Measurements from ENCODE around the gene NRXN3. TPM values are rescaled to one million over a fixed set of nuclear protein-coding genes. Genes with fewer than 3 reads are reported as not detected.

NRXN3 gene
- total and polyA plus RNA-seq, 5 donors: 1.5 to 4.7 (median 4.0) TPM

- no peaks in the 10 kb centered on the region for H3K27me3 ChIP-seq (ENCODE audit: control insufficient read depth, insufficient read depth)
- intact Hi-C loops (cut with DNase I): no loop called here
- DNase-seq: peak in 1 of 3 donors; percentile 26
- no peaks in the 10 kb centered on the region for H3K9me3 ChIP-seq (ENCODE audit: control insufficient read depth, low read length)
- H3K4me1 ChIP-seq (ENCODE audit: control insufficient read depth, insufficient read depth, low read length): no peaks in the 10 kb centered on the region
- H3K4me3 ChIP-seq (ENCODE audit: low read length): no peak overlapping the region
- ATAC-seq: no peak
- WGBS: 91% methylated on average over 18 of the region's 18 CpGs
- H3K27ac ChIP-seq (ENCODE audit: low read length): no peak overlapping the region
Measured at GRCh38 chr14:78714711-78715110, 544.5 kb downstream of the NRXN3 start.

GRCh38 chr14:78721756-78722480 lies 551.7 kb downstream of the NRXN3 start:
- 70% methylated on average over 6 of the region's 6 CpGs for WGBS
- Histone ChIP-seq H3K27me3 (ENCODE audit: control insufficient read depth, insufficient read depth) (no peaks in the 10 kb centered on the region), H3K27ac (ENCODE audit: low read length) (no peak overlapping the region), H3K9me3 (ENCODE audit: control insufficient read depth, low read length) (no peaks in the 10 kb centered on the region), H3K4me3 (ENCODE audit: low read length) (no peak overlapping the region), H3K4me1 (ENCODE audit: control insufficient read depth, insufficient read depth, low read length) (no peaks in the 10 kb centered on the region)
- DNase-seq (no peak), ATAC-seq (no peak)
- intact Hi-C loops (cut with DNase I): no loop called here

GRCh38 chr14:78725086-78725485 lies 554.9 kb downstream of the NRXN3 start:
- Histone ChIP-seq H3K9me3 (ENCODE audit: control insufficient read depth, low read length) (no peaks in the 10 kb centered on the region), H3K27ac (ENCODE audit: low read length) (no peak overlapping the region), H3K4me3 (ENCODE audit: low read length) (no peak overlapping the region), H3K27me3 (ENCODE audit: control insufficient read depth, insufficient read depth) (no peaks in the 10 kb centered on the region), H3K4me1 (ENCODE audit: control insufficient read depth, insufficient read depth, low read length) (no peaks in the 10 kb centered on the region)
- WGBS: 37% methylated on average over 1 of the region's 1 CpG
- ATAC-seq (no peak), DNase-seq (no peak)
- intact Hi-C loops (cut with DNase I): no loop called here

- DNase-seq (no peak), ATAC-seq (no peak)
- no peaks in the 10 kb centered on the region for H3K9me3 ChIP-seq (ENCODE audit: control insufficient read depth, low read length)
- 47% methylated on average over 3 of the region's 3 CpGs for WGBS
- H3K27me3 ChIP-seq (ENCODE audit: control insufficient read depth, insufficient read depth): no peaks in the 10 kb centered on the region
- H3K4me3 ChIP-seq (ENCODE audit: low read length): no peak overlapping the region
- H3K4me1 ChIP-seq (ENCODE audit: control insufficient read depth, insufficient read depth, low read length): no peaks in the 10 kb centered on the region
- intact Hi-C loops (cut with DNase I): no loop called here
- no peak overlapping the region for H3K27ac ChIP-seq (ENCODE audit: low read length)
Measured at GRCh38 chr14:78737116-78737515, 566.9 kb downstream of the NRXN3 start.

GRCh38 chr14:78737601-78738000 lies 567.4 kb downstream of the NRXN3 start:
- 70% methylated on average over 6 of the region's 6 CpGs for WGBS
- Histone ChIP-seq H3K27ac (ENCODE audit: low read length) (no peak overlapping the region), H3K4me1 (ENCODE audit: control insufficient read depth, insufficient read depth, low read length) (no peaks in the 10 kb centered on the region), H3K9me3 (ENCODE audit: control insufficient read depth, low read length) (no peaks in the 10 kb centered on the region), H3K27me3 (ENCODE audit: control insufficient read depth, insufficient read depth) (no peaks in the 10 kb centered on the region), H3K4me3 (ENCODE audit: low read length) (no peak overlapping the region)
- ATAC-seq (no peak), DNase-seq (no peak)
- intact Hi-C loops (cut with DNase I): no loop called here

GRCh38 chr14:78746086-78746595 lies 576.0 kb downstream of the NRXN3 start:
- no peak for ATAC-seq
- intact Hi-C loops (cut with DNase I): no loop called here
- H3K27ac ChIP-seq (ENCODE audit: low read length): no peak overlapping the region
- WGBS: 51% methylated on average over 3 of the region's 3 CpGs
- H3K4me3 ChIP-seq (ENCODE audit: low read length): no peak overlapping the region
- no peaks in the 10 kb centered on the region for H3K9me3 ChIP-seq (ENCODE audit: control insufficient read depth, low read length)
- no peaks in the 10 kb centered on the region for H3K27me3 ChIP-seq (ENCODE audit: control insufficient read depth, insufficient read depth)
- H3K4me1 ChIP-seq (ENCODE audit: control insufficient read depth, insufficient read depth, low read length): no peaks in the 10 kb centered on the region
- no peak for DNase-seq

GRCh38 chr14:78747813-78748212 lies 577.6 kb downstream of the NRXN3 start:
- no peak overlapping the region for H3K27ac ChIP-seq (ENCODE audit: low read length)
- DNase-seq: no peak
- H3K9me3 ChIP-seq (ENCODE audit: control insufficient read depth, low read length): no peaks in the 10 kb centered on the region
- 77% methylated on average over 2 of the region's 2 CpGs for WGBS
- ATAC-seq: no peak
- H3K27me3 ChIP-seq (ENCODE audit: control insufficient read depth, insufficient read depth): no peaks in the 10 kb centered on the region
- intact Hi-C loops (cut with DNase I): no loop called here
- no peaks in the 10 kb centered on the region for H3K4me1 ChIP-seq (ENCODE audit: control insufficient read depth, insufficient read depth, low read length)
- H3K4me3 ChIP-seq (ENCODE audit: low read length): no peak overlapping the region

GRCh38 chr14:78752518-78753188 lies 582.5 kb downstream of the NRXN3 start:
- no peaks in the 10 kb centered on the region for H3K4me1 ChIP-seq (ENCODE audit: control insufficient read depth, insufficient read depth, low read length)
- no peaks in the 10 kb centered on the region for H3K27me3 ChIP-seq (ENCODE audit: control insufficient read depth, insufficient read depth)
- intact Hi-C loops (cut with DNase I): no loop called here
- WGBS: 49% methylated on average over 5 of the region's 5 CpGs
- H3K4me3 ChIP-seq (ENCODE audit: low read length): no peak overlapping the region
- DNase-seq (no peak), ATAC-seq (peak in 1 of 2 donors; percentile 18)
- no peaks in the 10 kb centered on the region for H3K9me3 ChIP-seq (ENCODE audit: control insufficient read depth, low read length)
- H3K27ac ChIP-seq (ENCODE audit: low read length): no peak overlapping the region

- 85% methylated on average over 6 of the region's 6 CpGs for WGBS
- no peaks in the 10 kb centered on the region for H3K9me3 ChIP-seq (ENCODE audit: control insufficient read depth, low read length)
- DNase-seq: no peak
- no peak overlapping the region for H3K4me3 ChIP-seq (ENCODE audit: low read length)
- intact Hi-C loops (cut with DNase I): no loop called here
- H3K4me1 ChIP-seq (ENCODE audit: control insufficient read depth, insufficient read depth, low read length): no peaks in the 10 kb centered on the region
- ATAC-seq: no peak
- H3K27ac ChIP-seq (ENCODE audit: low read length): no peak overlapping the region
- H3K27me3 ChIP-seq (ENCODE audit: control insufficient read depth, insufficient read depth): no peaks in the 10 kb centered on the region
Measured at GRCh38 chr14:78754059-78754458, 583.9 kb downstream of the NRXN3 start.

GRCh38 chr14:78758333-78758732 lies 588.2 kb downstream of the NRXN3 start:
- WGBS: 51% methylated on average over 4 of the region's 4 CpGs
- no peak for ATAC-seq

GRCh38 chr14:78762331-78762730 lies 592.2 kb downstream of the NRXN3 start:
- DNase-seq (no peak), ATAC-seq (no peak)
- Histone ChIP-seq H3K4me1 (ENCODE audit: control insufficient read depth, insufficient read depth, low read length) (no peaks in the 10 kb centered on the region), H3K4me3 (ENCODE audit: low read length) (no peak overlapping the region), H3K9me3 (ENCODE audit: control insufficient read depth, low read length) (no peaks in the 10 kb centered on the region), H3K27me3 (ENCODE audit: control insufficient read depth, insufficient read depth) (no peaks in the 10 kb centered on the region), H3K27ac (ENCODE audit: low read length) (no peak overlapping the region)
- intact Hi-C loops (cut with DNase I): no loop called here
- WGBS: 83% methylated on average over 7 of the region's 7 CpGs

More at GRCh38 chr14:78758333-78758732, 588.2 kb downstream of the NRXN3 start:
- H3K4me1 ChIP-seq (ENCODE audit: control insufficient read depth, insufficient read depth, low read length): no peaks in the 10 kb centered on the region
- H3K9me3 ChIP-seq (ENCODE audit: control insufficient read depth, low read length): no peaks in the 10 kb centered on the region
- intact Hi-C loops (cut with DNase I): no loop called here
- H3K4me3 ChIP-seq (ENCODE audit: low read length): no peak overlapping the region
- no peak for DNase-seq
- no peaks in the 10 kb centered on the region for H3K27me3 ChIP-seq (ENCODE audit: control insufficient read depth, insufficient read depth)
- H3K27ac ChIP-seq (ENCODE audit: low read length): no peak overlapping the region
